NCI-H526 treated with DMSO at 0.1 percent for 48 hours (cell line): ENCODE results near the gene TCTN3.
"Not testable (repeated sequence)": the region's sequence is repeated elsewhere in the genome, so short reads cannot be mapped to it uniquely, and the experiment has no call there.

Experiments
- DNase-seq: peaks from one replicate; lab custom pipeline; 2025; lab: John Stamatoyannopoulos, UW

Gene TCTN3

DNA sequence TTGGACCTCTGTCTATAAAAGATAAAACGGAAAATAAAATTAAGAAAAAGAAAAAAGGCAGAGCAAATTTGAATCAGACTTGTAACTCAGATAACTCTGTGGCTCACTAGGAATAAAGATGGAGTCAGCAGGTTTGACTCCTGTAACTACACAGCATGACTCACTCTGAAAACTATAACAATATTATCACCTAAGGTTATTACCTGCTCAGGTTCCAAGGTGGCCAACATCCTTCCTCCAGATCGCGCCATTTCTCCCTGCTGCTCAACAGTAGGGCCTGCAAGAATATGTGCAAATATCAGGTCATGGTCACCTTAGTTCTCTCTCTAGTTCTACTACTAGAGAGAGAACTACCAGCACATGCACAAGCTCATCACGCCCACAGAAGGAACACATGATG is 67.2 kb downstream of the TCTN3 start:
- DNase-seq, result no peak

DNA sequence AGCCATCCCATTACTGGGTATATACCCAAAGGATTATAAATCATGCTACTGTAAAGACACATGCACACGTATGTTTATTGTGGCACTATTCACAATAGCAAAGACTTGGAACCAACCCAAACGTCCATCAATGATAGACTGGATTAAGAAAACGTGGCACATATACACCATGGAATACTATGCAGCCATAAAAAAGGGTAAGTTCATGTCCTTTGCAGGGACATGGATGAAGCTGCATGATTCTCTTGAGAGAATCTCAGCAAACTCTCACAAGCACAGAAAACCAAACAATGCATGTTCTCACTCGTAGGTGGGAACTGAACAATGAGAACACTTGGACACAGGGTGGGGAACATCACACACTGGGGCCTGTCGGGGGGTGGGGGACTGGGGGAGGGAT is 73.3 kb downstream of the TCTN3 start:
- DNase-seq, result not testable (repeated sequence)

DNA sequence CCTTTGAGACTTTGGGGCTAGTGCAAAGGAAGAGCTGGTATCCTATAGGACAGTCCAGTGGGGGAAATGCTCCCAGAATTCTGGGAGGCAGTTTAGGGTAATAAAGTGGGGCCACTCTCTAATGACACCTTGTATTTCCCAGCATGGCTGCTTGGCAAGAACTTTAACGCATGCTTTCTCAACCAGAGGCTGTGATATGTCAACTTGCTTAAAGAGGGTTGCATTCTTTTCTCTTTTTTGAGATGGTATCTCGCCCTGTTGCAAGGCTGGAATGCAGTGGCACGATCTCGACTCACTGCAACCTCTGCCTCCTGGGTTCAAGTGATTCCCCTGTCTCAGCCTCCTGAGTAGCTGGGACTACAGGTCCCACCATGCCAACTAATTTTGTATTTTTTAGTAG is 75.6 kb downstream of the TCTN3 start:
- DNase-seq, result no peak

DNA sequence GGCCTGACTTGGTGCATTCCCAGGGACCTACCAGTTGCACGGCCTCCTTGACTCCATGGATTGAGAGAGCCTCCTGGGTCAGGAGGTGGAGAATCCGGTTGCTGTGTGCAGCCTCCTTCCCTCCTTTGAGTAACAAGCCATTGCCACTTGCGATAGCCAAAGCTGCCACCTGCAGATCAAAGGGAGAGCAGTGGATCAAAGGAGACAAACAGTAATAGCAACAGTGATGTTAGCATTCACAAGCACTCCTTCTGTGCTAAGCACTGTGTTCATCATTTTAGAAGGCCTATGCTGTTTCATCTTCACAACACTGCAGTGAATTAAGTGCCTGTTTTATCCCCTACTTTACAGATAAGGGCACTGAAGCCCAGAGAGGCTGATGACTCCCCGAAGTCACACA is 77.3 kb downstream of the TCTN3 start:
- DNase-seq, result no peak
